DND-41 (cell line): ENCODE results near the gene TMEM106C.

Experiments used
- ATAC-seq: fragments of 200-7000 bp; cut with Tn5 transposase; 3 replicates; pipeline ENCODE4 v1.9.1; 2021; ENCODE audit warnings: low read depth; ENCODE audit not compliant: insufficient read depth
- DNase-seq: peaks from one replicate; pipeline ENCODE4 v3.0.0-alpha.2; 2020
- H2AFZ ChIP-seq: 2 replicates; pipeline ENCODE4 v1.6.0; 2012; ENCODE audit warnings: low read depth, low read length
- H3K27ac ChIP-seq: 2 replicates; pipeline ENCODE4 v1.5.1; 2012; ENCODE audit warnings: low read length, inconsistent platforms
- H3K27me3 ChIP-seq: fragments of 200-600 bp; sonication (generic); 2 replicates; pipeline ENCODE4 v1.6.0; 2012; ENCODE audit warnings: low read length, mild to moderate bottlenecking, inconsistent platforms; ENCODE audit not compliant: insufficient read depth, poor library complexity
- H3K36me3 ChIP-seq: 2 replicates; pipeline ENCODE4 v1.5.1; 2012; ENCODE audit warnings: low read length, inconsistent platforms; ENCODE audit not compliant: insufficient read depth
- H3K4me1 ChIP-seq: 2 replicates; pipeline ENCODE4 v1.5.1; 2012; ENCODE audit warnings: mild to moderate bottlenecking, low read length; ENCODE audit not compliant: insufficient read depth
- H3K4me2 ChIP-seq: 2 replicates; pipeline ENCODE4 v1.6.0; 2012; ENCODE audit warnings: mild to moderate bottlenecking, moderate library complexity, low read length, inconsistent platforms; ENCODE audit not compliant: insufficient read depth
- H3K4me3 ChIP-seq, 2 experiments: fragments of 200-600 bp in 1 of 2; shearing (Covaris generic) in 1 of 2; 2 replicates each; pipeline ENCODE4 v1.5.1; 2012 to 2016; ENCODE audit warnings: inconsistent platforms in 2 of 2, low read length in 2 of 2, mild to moderate bottlenecking in 2 of 2, low read depth in 1 of 2, moderate library complexity in 1 of 2
- H3K79me2 ChIP-seq: 2 replicates; pipeline ENCODE4 v1.6.0; 2012; ENCODE audit warnings: low read length, inconsistent platforms; ENCODE audit not compliant: insufficient read depth
- H3K9ac ChIP-seq: 2 replicates; pipeline ENCODE4 v1.6.0; 2012; ENCODE audit warnings: low read depth, mild to moderate bottlenecking, inconsistent platforms, low read length, moderate library complexity
- H3K9me3 ChIP-seq: 2 replicates; pipeline ENCODE4 v1.5.1; 2012; ENCODE audit warnings: low read length, moderate library complexity, mild to moderate bottlenecking, inconsistent platforms; ENCODE audit not compliant: insufficient read depth, severe bottlenecking
- H4K20me1 ChIP-seq: 2 replicates; pipeline ENCODE4 v1.6.0; 2012; ENCODE audit warnings: low read length; ENCODE audit not compliant: insufficient read depth
- CTCF ChIP-seq: IDR thresholded peaks from 2 replicates; pipeline ENCODE4 v1.5.1; 2012; ENCODE audit warnings: borderline replicate concordance, low read length, moderate library complexity, mild to moderate bottlenecking; ENCODE audit not compliant: poor library complexity, severe bottlenecking; ENCODE audit errors: extremely low read depth
- EZH2 ChIP-seq: IDR thresholded peaks from 3 replicates; pipeline ENCODE4 v1.6.1; 2012; ENCODE audit warnings: borderline replicate concordance, low read depth, mild to moderate bottlenecking, moderate library complexity, low read length, inconsistent platforms; ENCODE audit not compliant: severe bottlenecking

Gene TMEM106C

GRCh38 chr12:47949441-47950341, 13.7 kb upstream of the TMEM106C start:
- TF ChIP-seq EZH2 (no peak), CTCF (peak; percentile 73)
- Histone ChIP-seq H3K4me1 (no peaks in the 10 kb centered on the region; the same call in 1 of the 2 replicates), H4K20me1 (no peaks in the 10 kb centered on the region), H3K9me3 (no peaks in the 10 kb centered on the region), H3K4me3 (no peak overlapping the region), H3K27ac (no peak overlapping the region), H3K9ac (no peak overlapping the region), H3K79me2 (no peaks in the 10 kb centered on the region), H3K4me2 (no peak overlapping the region), H3K36me3 (no peaks in the 10 kb centered on the region), H2AFZ (peak overlapping the region; percentile 36; the same call in 1 of the 2 replicates), H3K27me3 (no peaks in the 10 kb centered on the region)
- ATAC-seq (peak; percentile 82), DNase-seq (peak; percentile 49)

GRCh38 chr12:47950856-47951468, 12.4 kb upstream of the TMEM106C start:
- ATAC-seq: no peak

GRCh38 chr12:47954058-47954457, 9.3 kb upstream of the TMEM106C start:
- Histone ChIP-seq H2AFZ (no peak overlapping the region), H3K4me1 (no peaks in the 10 kb centered on the region; the same call in 1 of the 2 replicates), H3K27ac (no peak overlapping the region), H3K9ac (no peak overlapping the region), H4K20me1 (no peaks in the 10 kb centered on the region), H3K4me3 (no peak overlapping the region), H3K36me3 (no peaks in the 10 kb centered on the region), H3K4me2 (no peak overlapping the region), H3K79me2 (no peaks in the 10 kb centered on the region), H3K27me3 (no peaks in the 10 kb centered on the region), H3K9me3 (peaks cover 6% of the 10 kb centered on the region)
- DNase-seq: no peak
- no peak for ATAC-seq
- no peak for TF ChIP-seq CTCF
- TF ChIP-seq EZH2: no peak

More at GRCh38 chr12:47950856-47951468, 12.4 kb upstream of the TMEM106C start:
- TF ChIP-seq EZH2 (no peak), CTCF (no peak)
- Histone ChIP-seq H3K27me3 (no peaks in the 10 kb centered on the region), H3K4me3 (no peak overlapping the region), H3K79me2 (no peaks in the 10 kb centered on the region), H4K20me1 (no peaks in the 10 kb centered on the region), H3K36me3 (no peaks in the 10 kb centered on the region), H3K4me1 (no peaks in the 10 kb centered on the region; the same call in 1 of the 2 replicates), H2AFZ (no peak overlapping the region), H3K4me2 (no peak overlapping the region), H3K9ac (no peak overlapping the region), H3K9me3 (no peaks in the 10 kb centered on the region), H3K27ac (no peak overlapping the region)
- DNase-seq: no peak
